GM18502 (cell line): ENCODE measurements around the gene ZDHHC13.

Experiments used
- ATAC-seq: cut with Tn5 transposase; IDR thresholded peaks from one replicate; pipeline ENCODE4 v1.9.1; 2021; ENCODE audit warnings: mild to moderate bottlenecking; ENCODE audit not compliant: unreplicated experiment, poor library complexity

Gene ZDHHC13

GRCh38 chr11:19163617-19164016 is 46.6 kb downstream of the ZDHHC13 start:
- ATAC-seq, result no peak

- ATAC-seq, result no peak
Observed at GRCh38 chr11:19164230-19164855, 47.4 kb downstream of the ZDHHC13 start.

GRCh38 chr11:19164881-19165280 is 47.9 kb downstream of the ZDHHC13 start:
- no peak for ATAC-seq

- no peak for ATAC-seq
Observed at GRCh38 chr11:19168090-19168489, 51.1 kb downstream of the ZDHHC13 start.

- ATAC-seq, result no peak
Observed at GRCh38 chr11:19173004-19173689, 56.2 kb downstream of the ZDHHC13 start.

GRCh38 chr11:19173964-19174638 is 57.1 kb downstream of the ZDHHC13 start:
- no peak for ATAC-seq

GRCh38 chr11:19176629-19177186 is 59.7 kb downstream of the ZDHHC13 start:
- no peak for ATAC-seq

- ATAC-seq, result no peak
Observed at GRCh38 chr11:19181531-19182261, 64.7 kb downstream of the ZDHHC13 start.

- ATAC-seq, result no peak
Observed at GRCh38 chr11:19183646-19184045, 66.7 kb downstream of the ZDHHC13 start.

- ATAC-seq, result no peak
Observed at GRCh38 chr11:19185036-19185435, 68.1 kb downstream of the ZDHHC13 start.

GRCh38 chr11:19185516-19186052 is 68.6 kb downstream of the ZDHHC13 start:
- no peak for ATAC-seq

GRCh38 chr11:19187114-19187832 is 70.3 kb downstream of the ZDHHC13 start:
- no peak for ATAC-seq

GRCh38 chr11:19187833-19188258 is 70.9 kb downstream of the ZDHHC13 start:
- ATAC-seq, result no peak

- ATAC-seq, result no peak
Observed at GRCh38 chr11:19191530-19192169, 74.7 kb downstream of the ZDHHC13 start.

- no peak for ATAC-seq
Observed at GRCh38 chr11:19193916-19194315, 76.9 kb downstream of the ZDHHC13 start.

- no peak for ATAC-seq
Observed at GRCh38 chr11:19194620-19195308, 77.8 kb downstream of the ZDHHC13 start.

GRCh38 chr11:19196432-19196831 is 79.5 kb downstream of the ZDHHC13 start:
- no peak for ATAC-seq

GRCh38 chr11:19199048-19199447 is 82.1 kb downstream of the ZDHHC13 start:
- ATAC-seq, result no peak

GRCh38 chr11:19199771-19200170 is 82.8 kb downstream of the ZDHHC13 start:
- no peak for ATAC-seq
